NCI-H1105 (cell line): ENCODE data around the gene HEXD.
"Not testable (repeated sequence)": the region's sequence is repeated elsewhere in the genome, so short reads cannot be mapped to it uniquely, and the experiment has no call there.

Experiments
- DNase-seq: peaks from one replicate; lab custom pipeline; 2025; lab: John Stamatoyannopoulos, UW

Gene HEXD

DNA sequence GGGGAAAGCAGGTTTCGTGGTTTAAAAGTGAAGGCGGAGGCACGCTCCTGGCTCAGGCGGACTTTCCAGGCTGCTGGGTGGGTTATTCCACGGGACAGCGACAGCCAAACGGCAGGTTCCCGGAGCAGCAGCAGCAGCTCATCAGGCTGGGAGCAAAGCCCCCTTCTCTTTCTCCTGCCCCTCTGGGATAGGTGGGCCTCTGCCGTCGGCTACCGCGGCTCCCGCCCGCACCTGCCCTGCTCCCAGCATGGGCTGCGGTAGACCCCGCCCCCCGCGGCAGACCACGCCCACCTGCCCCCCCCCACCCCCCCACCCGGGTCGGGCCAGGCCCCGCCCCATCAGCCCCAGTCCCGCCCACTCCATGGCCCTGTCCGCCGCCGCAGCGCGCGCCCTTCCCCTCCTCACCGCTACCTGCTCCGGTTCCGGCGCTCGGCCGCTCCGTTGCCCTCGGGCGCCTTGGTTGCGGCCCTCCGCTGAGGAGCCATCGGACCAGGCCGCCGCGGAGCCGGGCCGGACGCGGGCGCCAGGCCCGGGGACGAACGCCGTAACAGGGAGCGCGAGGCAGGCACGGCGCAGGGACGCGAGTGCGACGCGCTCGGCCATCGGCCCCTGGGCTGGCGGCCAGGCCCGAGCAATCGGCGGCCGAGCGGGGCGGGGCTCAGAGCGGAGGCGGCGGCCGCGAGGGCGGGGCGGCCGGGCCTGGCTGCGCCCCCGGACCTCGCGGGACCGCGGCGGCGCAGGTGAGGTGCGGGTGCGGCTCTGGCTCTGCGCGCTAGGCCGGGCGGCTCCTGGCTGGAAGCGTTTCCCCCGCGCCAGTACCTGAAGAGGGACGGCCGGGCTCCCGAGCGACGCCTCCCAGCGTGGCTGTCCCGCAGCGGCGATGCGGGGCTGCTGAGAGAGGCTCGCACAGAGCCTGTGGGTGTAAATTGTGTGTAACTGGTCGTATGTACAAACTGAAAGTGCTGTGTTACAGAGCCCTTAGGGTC lies at the start of gene HEXD, which contains the start of gene OGFOD3:
Gene HEXD (plus strand): TSS at position 347 of the 986 bp plus-strand sequence. CDS start 1,453 bp downstream, outside the sequence.
Gene OGFOD3 (minus strand): TSS at position 586 of the 986 bp plus-strand sequence. CDS start 101 bp downstream, at position 485.
- peak; percentile 82 for DNase-seq

- no peak for DNase-seq
These were observed 48.9 kb upstream of the HEXD start for GRCh38 chr17:82369211-82369610.

- DNase-seq = no peak
These were observed 47.4 kb upstream of the HEXD start for GRCh38 chr17:82370471-82371332.

- DNase-seq = no peak
These were observed 46.6 kb upstream of the HEXD start, which contains the start of gene UTS2R for GRCh38 chr17:82371333-82372248. UTS2R (plus strand) TSS chr17:82371765; CDS start chr17:82374325, 2,560 bp downstream.

DNA sequence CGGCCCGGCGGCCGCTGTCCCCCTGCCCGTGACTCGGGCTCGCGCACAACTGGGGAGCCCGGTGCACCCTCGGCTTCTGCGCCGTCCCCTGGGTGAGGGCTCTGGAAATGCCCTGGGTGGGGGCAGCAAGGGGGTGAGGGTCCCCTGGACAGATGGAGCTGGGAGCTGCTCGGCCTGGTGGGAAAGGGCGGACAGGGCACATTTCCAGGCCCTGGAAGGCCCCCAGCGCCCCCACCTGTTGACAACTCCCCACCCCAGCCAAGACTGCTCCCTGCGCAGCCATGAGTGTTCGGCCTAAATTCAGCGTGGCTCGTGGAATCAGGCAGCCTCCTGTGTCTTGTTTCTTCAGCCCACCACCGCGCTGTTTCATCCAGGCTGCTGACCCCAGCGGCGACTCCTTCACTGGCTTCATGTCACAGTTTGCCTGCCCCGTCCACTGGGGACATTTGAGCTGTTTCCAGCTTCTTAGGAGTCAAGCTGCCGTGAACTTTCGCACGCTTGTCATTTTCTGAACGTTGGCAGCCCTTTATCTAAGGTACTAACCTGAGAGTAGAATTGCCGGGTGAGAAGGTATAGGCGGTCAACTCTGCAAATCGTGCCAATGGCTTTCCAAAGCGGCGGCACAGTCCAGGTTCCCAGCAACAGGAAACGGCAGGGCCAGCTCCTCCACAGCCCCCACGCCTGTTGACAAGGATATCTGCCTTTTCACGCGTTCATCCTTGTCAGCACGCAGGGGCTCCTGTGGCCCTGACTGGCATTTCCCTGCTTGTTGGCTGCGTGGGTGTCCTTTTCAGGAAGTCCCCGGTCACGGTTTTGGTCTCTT lies 45.7 kb upstream of the HEXD start:
- no peak for DNase-seq

GRCh38 chr17:82373072-82373452 lies 45.1 kb upstream of the HEXD start:
- DNase-seq = not testable (repeated sequence)

DNA sequence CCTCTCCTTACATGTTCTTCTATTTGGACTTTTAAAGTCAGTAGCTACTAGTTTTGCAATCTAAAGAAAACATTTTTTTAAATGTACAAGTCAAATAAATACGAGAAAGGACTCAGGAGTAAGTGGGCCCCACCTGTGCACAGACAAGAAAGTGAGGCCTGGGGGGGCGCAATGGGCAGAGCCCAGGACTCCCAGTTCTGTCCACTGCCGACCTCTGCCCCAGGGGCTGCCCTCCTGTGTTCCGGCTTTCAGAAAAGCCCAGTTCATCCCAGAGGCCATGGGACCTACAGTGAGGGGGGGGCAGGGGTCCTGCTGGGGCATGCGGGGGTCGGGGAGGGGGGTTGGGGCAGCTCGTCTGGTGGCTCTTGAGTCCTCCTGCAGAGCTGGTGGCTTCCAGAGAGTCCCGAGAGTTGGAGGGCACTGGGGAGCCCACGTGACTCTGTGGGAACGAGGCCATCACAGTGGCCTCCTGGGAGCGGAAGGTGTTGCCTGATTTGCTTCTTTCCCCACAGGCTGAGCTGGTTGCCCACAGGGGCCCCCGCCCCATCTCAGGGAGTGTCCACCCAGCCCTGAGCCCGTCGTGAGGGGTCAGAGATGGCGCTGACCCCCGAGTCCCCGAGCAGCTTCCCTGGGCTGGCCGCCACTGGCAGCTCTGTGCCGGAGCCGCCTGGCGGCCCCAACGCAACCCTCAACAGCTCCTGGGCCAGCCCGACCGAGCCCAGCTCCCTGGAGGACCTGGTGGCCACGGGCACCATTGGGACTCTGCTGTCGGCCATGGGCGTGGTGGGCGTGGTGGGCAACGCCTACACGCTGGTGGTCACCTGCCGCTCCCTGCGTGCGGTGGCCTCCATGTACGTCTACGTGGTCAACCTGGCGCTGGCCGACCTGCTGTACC lies 44.2 kb upstream of the HEXD start:
- DNase-seq = no peak

DNA sequence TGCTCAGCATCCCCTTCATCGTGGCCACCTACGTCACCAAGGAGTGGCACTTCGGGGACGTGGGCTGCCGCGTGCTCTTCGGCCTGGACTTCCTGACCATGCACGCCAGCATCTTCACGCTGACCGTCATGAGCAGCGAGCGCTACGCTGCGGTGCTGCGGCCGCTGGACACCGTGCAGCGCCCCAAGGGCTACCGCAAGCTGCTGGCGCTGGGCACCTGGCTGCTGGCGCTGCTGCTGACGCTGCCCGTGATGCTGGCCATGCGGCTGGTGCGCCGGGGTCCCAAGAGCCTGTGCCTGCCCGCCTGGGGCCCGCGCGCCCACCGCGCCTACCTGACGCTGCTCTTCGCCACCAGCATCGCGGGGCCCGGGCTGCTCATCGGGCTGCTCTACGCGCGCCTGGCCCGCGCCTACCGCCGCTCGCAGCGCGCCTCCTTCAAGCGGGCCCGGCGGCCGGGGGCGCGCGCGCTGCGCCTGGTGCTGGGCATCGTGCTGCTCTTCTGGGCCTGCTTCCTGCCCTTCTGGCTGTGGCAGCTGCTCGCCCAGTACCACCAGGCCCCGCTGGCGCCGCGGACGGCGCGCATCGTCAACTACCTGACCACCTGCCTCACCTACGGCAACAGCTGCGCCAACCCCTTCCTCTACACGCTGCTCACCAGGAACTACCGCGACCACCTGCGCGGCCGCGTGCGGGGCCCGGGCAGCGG lies 43.4 kb upstream of the HEXD start:
- no peak for DNase-seq

- no peak for DNase-seq
These were observed 42.6 kb upstream of the HEXD start for GRCh38 chr17:82375359-82376041.

- DNase-seq = no peak
These were observed 42.0 kb upstream of the HEXD start for GRCh38 chr17:82376042-82376730.

GRCh38 chr17:82377294-82377693 lies 40.9 kb upstream of the HEXD start:
- not testable (repeated sequence) for DNase-seq

GRCh38 chr17:82377924-82378740 lies 40.0 kb upstream of the HEXD start:
- DNase-seq = no peak

DNA sequence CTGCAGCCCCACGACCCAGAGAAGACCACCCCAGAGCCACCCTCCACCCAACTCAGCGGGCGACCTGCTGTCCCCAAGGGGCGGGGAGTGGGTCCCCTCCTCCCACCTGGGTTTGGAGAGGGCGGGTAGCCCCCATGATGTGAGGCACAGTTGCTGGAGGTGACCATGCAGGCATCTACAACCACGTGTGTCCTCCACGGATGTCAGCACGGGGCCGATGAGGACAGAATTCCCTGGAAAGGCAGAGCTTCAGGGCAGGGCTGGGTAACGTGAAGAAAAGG lies 39.5 kb upstream of the HEXD start:
- no peak for DNase-seq

DNA sequence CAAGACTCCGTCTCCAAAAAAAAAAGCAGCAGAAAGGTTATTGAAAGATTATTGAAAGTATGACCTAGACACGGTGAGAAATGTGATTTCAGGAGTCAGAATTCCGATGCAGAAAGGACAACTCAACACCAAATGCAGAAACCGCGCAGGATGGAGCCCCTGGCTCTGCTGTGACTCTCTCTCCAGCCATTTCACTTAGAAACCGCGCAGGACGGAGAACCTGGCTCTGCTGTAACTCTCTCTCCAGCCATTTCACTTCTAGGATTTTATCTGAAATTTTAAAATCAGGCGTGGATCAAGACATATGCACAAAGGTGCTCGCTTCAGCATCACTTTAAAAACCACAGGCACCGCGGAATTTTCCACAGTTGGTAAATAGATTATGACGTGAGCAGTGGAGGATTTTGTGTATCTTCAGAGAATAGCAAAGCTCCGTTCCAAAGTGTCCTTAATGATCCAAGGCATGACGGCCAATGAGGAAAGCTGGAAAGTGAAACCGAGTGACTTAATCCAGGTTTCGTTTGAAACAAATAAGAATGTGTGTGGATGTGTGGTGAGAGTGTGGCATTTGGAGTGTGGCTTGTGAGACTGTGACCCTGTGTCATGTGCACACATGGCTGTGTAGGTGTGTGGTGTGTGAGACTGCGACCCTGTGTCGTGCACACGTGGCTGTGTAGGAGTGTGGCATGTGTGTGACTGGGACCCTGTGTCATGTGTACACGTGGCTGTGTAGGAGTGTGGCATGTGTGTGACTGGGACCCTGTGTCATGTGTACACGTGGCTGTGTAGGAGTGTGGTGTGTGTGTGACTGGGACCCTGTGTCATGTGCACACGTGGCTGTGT lies 37.1 kb upstream of the HEXD start:
- no peak for DNase-seq

- DNase-seq = not testable (repeated sequence)
These were observed 36.5 kb upstream of the HEXD start for GRCh38 chr17:82381703-82382009.
